Activated naive CD8-positive, alpha-beta T cell treated with anti-CD3 and anti-CD28 coated beads, Interleukin-2, amount 50 U/mL, for 24 hours (primary cell): ENCODE results near the gene LRRC28.

Source experiments
- ATAC-seq: fragments of 150-1000 bp; cut with Tn5 transposase; one replicate; pipeline ENCODE4 v1.10.0; 2021
- DNase-seq: peaks from one replicate; pipeline ENCODE4 v3.0.0; 2021
- H3K27ac Mint-ChIP-seq: one replicate; pipeline ENCODE4 v1.8.0; 2021; ENCODE audit warnings: mild to moderate bottlenecking, mixed read lengths
- H3K27me3 Mint-ChIP-seq: one replicate; pipeline ENCODE4 v1.8.0; 2021; ENCODE audit warnings: mixed read lengths
- H3K36me3 Mint-ChIP-seq: one replicate; pipeline ENCODE4 v1.8.0; 2021; ENCODE audit warnings: low read depth, mixed read lengths
- H3K4me1 Mint-ChIP-seq: one replicate; pipeline ENCODE4 v1.8.0; 2021; ENCODE audit warnings: mixed read lengths
- H3K4me3 Mint-ChIP-seq: one replicate; pipeline ENCODE4 v1.8.0; 2021; ENCODE audit warnings: mild to moderate bottlenecking, moderate library complexity, mixed read lengths
- H3K9me3 Mint-ChIP-seq: one replicate; pipeline ENCODE4 v1.8.0; 2021; ENCODE audit warnings: mixed read lengths

The LRRC28 gene

DNA sequence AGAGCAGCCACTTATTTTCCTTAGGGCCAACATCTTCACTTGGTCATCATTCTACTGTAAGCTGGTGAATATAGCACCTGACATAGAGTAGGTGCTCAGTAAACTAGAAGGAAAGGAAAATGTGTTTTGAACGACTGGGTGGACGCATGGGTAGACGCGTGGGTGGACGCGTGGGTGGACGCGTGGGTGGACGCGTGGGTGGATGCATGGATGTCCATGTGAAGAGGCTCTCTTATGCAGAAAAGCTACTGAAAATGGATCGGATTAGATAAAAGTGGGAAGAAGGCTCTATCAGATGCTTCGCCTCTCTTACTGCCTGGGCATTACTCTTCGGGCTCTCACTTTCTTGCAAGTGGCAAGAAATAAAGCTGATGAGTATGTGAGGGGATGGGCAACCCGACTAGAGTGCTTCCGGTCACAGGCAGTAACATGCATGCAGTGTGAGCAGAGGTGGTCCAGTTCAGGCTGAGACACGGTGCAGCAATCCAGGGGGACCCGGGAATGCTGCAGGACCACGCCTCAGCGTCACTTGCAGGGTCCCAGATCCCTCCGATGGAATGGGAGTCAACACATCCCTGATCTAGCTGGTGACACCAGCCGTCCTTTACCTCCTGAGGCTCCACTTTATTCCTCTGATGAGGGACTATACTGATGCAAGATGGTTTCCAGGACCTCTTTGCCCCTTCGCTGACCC, 176.5 kb downstream of the LRRC28 start:
- H3K4me3 Mint-ChIP-seq = no peak overlapping the region
- H3K9me3 Mint-ChIP-seq = no peaks in the 10 kb centered on the region
- no peak for DNase-seq
- H3K4me1 Mint-ChIP-seq = peaks cover 50% of the 10 kb centered on the region
- ATAC-seq = no peak
- H3K27ac Mint-ChIP-seq = no peak overlapping the region
- H3K27me3 Mint-ChIP-seq = no peaks in the 10 kb centered on the region
- H3K36me3 Mint-ChIP-seq = no peaks in the 10 kb centered on the region

GRCh38 chr15:99429681-99430081, 178.4 kb downstream of the LRRC28 start:
- Mint-ChIP-seq H3K36me3 (no peaks in the 10 kb centered on the region), H3K27me3 (no peaks in the 10 kb centered on the region), H3K4me3 (no peak overlapping the region), H3K9me3 (no peaks in the 10 kb centered on the region), H3K4me1 (peaks cover 51% of the 10 kb centered on the region), H3K27ac (no peak overlapping the region)
- ATAC-seq (no peak), DNase-seq (no peak)

DNA sequence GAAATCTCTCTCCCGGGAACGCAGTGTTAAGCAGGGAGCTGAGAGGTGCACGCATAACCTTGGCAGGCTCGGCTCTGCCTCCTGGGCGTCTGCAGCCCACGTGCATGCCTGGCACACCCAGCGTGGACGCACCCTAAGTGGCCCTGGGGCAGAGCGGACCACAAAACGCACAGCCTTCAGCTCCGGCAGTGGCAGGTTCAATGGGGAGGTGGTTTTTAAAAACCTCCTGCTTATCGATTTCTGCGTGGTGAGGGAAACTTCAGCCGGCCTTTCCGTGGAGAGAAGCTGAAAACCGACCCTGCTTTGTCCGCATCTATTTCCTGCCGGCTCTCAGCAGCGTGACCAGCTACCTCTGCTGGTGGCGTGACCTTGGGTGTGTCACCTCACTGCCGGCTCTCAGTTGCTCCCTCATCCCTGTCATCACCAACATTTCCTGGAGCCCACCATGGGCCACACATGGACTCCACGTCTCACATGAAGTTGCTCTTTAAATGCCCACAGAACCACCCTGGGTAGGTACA, 179.7 kb downstream of the LRRC28 start:
- no peak for ATAC-seq
- H3K27ac Mint-ChIP-seq = no peak overlapping the region
- H3K4me3 Mint-ChIP-seq = no peak overlapping the region
- peaks cover 50% of the 10 kb centered on the region for H3K4me1 Mint-ChIP-seq
- H3K27me3 Mint-ChIP-seq = no peaks in the 10 kb centered on the region
- no peak for DNase-seq
- no peaks in the 10 kb centered on the region for H3K36me3 Mint-ChIP-seq
- H3K9me3 Mint-ChIP-seq = no peaks in the 10 kb centered on the region

DNA sequence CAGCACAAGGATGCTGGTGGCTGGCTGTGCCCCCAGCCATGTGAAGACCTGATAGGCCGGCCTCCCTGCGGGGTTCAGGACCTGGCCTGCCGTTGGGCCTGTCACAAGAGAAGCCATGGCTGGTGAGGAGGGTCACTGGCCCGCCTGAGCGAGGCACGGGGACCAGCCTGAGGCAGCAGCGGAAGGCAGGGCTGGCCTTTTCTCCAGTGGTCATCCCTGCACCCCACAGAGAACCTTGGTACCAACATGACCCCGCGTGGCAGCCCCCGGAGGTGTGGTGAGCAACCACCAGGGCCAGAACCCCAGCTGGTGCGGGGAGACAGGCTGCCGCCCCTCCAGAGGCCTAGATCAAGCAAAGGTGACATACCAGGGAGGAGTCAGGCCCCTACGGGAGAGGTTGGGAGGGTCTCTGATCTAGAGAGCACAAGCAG, 180.4 kb downstream of the LRRC28 start:
- no peak for ATAC-seq
- H3K27me3 Mint-ChIP-seq = no peaks in the 10 kb centered on the region
- no peak overlapping the region for H3K27ac Mint-ChIP-seq
- no peaks in the 10 kb centered on the region for H3K36me3 Mint-ChIP-seq
- peaks cover 46% of the 10 kb centered on the region for H3K4me1 Mint-ChIP-seq
- no peak overlapping the region for H3K4me3 Mint-ChIP-seq
- no peak for DNase-seq
- no peaks in the 10 kb centered on the region for H3K9me3 Mint-ChIP-seq

DNA sequence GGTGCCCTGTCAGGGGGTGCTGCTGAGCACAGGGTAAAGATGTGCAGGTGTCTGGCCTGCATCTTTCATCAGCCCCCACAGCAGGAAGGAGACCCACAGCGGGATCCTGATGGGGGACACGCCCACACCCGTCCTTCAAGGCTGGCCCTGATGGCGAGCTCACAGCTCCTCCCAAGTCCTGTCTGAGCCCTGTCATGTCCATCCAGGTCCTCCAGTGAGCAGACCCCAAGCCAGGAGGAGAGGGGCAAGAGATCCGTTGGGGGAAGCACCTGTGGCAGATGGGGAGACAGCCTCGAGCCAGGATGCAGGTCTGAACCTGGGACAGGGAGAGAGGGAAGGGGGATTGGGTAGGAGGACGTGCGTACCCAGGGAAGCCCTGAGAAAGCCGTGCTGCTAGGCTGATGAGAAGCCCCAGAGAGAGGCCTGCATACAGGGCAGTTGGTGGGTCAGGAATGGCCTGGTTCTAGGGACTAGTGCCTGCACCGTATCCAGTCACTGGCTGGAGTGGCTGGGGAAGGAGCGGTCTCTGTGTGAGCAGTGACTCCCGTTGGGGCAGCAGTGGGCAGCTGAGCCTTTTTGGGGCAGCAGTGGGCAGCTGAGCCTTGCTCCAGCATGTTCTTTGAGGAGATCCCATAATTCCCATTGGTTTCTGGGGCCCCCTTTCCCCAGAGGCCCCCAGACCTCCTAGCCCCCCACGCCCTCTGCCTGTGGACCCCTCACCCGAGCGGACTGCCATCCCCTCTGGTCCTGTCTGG, 181.2 kb downstream of the LRRC28 start:
- Mint-ChIP-seq H3K9me3 (no peaks in the 10 kb centered on the region), H3K27me3 (no peaks in the 10 kb centered on the region), H3K4me3 (no peak overlapping the region), H3K36me3 (no peaks in the 10 kb centered on the region), H3K4me1 (peaks cover 50% of the 10 kb centered on the region), H3K27ac (peak overlapping the region; percentile 56)
- no peak for DNase-seq
- no peak for ATAC-seq

DNA sequence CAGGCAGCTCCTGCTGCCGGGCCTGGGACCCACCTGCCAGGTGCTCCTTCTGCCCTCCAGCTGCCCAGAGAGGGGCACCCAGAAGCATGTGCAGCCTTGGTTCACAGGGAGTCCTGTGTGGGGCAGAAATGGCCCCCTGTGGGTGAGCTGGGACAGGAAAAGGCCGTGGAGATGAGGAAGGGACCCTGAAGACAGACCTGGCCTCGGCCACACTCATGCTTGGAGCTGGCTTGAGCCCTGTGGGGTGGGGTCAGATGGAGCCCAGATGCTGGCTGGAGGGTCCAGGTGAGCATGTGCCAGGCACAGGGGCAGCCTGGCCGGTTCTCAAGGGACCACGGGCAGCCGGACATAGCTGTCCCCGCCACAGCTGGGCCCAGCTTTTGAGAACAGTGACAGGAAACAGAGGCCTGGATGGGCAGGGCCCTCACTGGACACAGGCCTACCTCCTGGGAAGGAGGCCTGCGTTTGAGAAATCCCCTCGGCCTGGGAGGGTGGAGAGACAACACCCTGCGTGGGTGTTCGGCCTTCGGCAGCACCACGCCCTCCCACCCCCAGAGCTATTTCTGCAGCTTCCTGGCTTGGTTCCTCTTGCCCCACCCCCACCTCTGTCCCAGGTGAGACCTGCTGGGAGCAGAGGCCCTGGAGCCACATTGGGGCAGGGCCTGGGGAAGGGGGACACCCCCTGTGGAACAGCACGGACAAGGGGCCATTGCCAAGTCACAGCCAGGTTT, 181.9 kb downstream of the LRRC28 start:
- no peak for DNase-seq
- no peak for ATAC-seq

GRCh38 chr15:99433757-99434450, 182.6 kb downstream of the LRRC28 start:
- Mint-ChIP-seq H3K4me3 (no peak overlapping the region), H3K27me3 (no peaks in the 10 kb centered on the region), H3K9me3 (no peaks in the 10 kb centered on the region), H3K4me1 (peaks cover 60% of the 10 kb centered on the region), H3K36me3 (no peaks in the 10 kb centered on the region), H3K27ac (peak overlapping the region; percentile 33)
- ATAC-seq = no peak
- peak; percentile 4 for DNase-seq

More for the DNA sequence above, 181.9 kb downstream of the LRRC28 start:
- H3K36me3 Mint-ChIP-seq = no peaks in the 10 kb centered on the region
- H3K4me1 Mint-ChIP-seq = peaks cover 54% of the 10 kb centered on the region
- no peak overlapping the region for H3K4me3 Mint-ChIP-seq
- no peaks in the 10 kb centered on the region for H3K27me3 Mint-ChIP-seq
- no peak overlapping the region for H3K27ac Mint-ChIP-seq
- H3K9me3 Mint-ChIP-seq = no peaks in the 10 kb centered on the region

- DNase-seq = no peak
- Mint-ChIP-seq H3K4me3 (no peak overlapping the region), H3K9me3 (no peaks in the 10 kb centered on the region), H3K27ac (peak overlapping the region; percentile 33), H3K4me1 (peaks cover 64% of the 10 kb centered on the region), H3K27me3 (no peaks in the 10 kb centered on the region), H3K36me3 (no peaks in the 10 kb centered on the region)
- ATAC-seq = no peak
Measured at GRCh38 chr15:99434506-99435112, 183.3 kb downstream of the LRRC28 start.

GRCh38 chr15:99435113-99435695, 183.9 kb downstream of the LRRC28 start:
- no peaks in the 10 kb centered on the region for H3K27me3 Mint-ChIP-seq
- ATAC-seq (no peak), DNase-seq (no peak)
- H3K4me1 Mint-ChIP-seq = peaks cover 66% of the 10 kb centered on the region
- no peaks in the 10 kb centered on the region for H3K9me3 Mint-ChIP-seq
- H3K36me3 Mint-ChIP-seq = no peaks in the 10 kb centered on the region
- H3K4me3 Mint-ChIP-seq = no peak overlapping the region
- H3K27ac Mint-ChIP-seq = no peak overlapping the region

DNA sequence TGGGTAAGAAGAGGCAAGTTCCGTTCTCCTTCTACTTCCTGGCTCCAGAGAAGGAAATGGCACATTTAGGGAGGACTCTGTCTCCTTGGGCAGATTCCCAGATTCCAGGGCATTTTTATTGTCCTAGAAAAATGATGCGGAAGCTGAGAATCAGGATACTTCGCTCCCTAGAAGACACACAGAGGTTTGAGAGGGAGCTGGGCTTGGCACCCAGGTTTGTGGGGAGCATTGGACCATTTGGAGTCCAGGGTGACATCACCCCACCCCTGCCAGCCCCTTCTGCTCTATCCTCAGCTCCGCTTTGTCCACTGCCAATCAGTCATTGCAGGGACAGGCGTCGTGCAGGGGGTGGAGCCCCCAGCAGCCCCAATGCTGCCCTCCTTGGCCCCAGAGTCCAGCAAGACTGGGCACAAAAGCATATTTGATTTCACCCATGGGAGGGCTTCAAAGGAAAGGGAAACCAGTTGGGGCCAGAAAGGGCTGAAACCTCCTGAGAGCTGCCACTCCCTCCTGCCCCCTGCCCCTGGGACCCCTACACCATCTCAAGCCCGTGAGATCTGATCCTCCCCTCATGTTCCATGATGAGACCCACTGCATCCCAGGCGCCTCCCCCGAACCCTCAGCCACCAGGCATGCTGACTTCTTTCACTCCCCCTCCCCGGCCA, 184.7 kb downstream of the LRRC28 start:
- H3K4me1 Mint-ChIP-seq = peaks cover 70% of the 10 kb centered on the region
- H3K27ac Mint-ChIP-seq = no peak overlapping the region
- no peaks in the 10 kb centered on the region for H3K27me3 Mint-ChIP-seq
- ATAC-seq (no peak), DNase-seq (no peak)
- no peak overlapping the region for H3K4me3 Mint-ChIP-seq
- no peaks in the 10 kb centered on the region for H3K36me3 Mint-ChIP-seq
- H3K9me3 Mint-ChIP-seq = no peaks in the 10 kb centered on the region

- no peaks in the 10 kb centered on the region for H3K36me3 Mint-ChIP-seq
- no peaks in the 10 kb centered on the region for H3K27me3 Mint-ChIP-seq
- no peaks in the 10 kb centered on the region for H3K9me3 Mint-ChIP-seq
- DNase-seq (no peak), ATAC-seq (no peak)
- peaks cover 73% of the 10 kb centered on the region for H3K4me1 Mint-ChIP-seq
- H3K27ac Mint-ChIP-seq = no peak overlapping the region
- H3K4me3 Mint-ChIP-seq = no peak overlapping the region
Measured at GRCh38 chr15:99436542-99437314, 185.4 kb downstream of the LRRC28 start.

DNA sequence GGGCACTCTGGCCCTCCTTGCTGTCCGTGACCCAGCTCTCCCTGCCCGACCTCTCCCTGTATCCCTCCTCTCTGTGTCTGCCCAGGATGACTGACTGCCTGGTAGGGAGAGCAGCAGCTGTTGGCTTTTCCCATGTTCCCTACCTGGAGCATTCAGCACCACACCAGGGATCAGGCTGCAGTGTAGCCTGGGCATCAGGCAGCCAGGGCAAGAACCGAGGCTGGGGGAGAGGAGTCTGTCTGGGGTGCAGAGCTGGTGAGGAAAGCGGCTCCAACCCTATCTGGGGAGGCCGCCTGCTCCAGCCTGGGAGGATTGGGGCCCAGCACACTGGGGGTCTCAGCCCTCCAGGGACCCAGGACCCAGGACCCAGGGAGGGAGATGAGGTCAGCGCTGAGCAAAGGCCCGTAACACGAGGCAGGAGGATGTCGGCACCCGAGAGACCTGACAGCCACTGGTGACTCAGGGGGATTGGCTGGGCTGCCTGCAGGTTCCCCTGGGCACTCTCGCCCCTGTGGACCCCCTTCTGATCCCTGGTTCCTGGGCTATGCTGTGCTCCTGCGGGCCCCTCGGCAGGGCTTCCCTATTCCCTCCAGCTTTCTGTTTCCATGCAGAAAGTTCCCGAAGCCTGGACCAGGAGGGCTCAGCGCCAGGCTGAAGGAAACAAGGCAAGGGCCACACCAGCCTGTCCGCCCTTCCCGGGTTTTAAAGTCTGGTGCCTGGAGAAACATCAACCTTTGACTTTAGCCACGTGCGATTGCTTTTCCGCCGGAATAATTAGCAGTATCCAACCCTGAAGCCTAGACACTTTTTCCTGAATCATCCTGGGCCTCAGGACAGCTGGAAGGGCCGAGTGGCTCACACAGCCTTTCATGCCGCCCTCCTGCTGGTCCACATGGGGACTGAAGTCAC, 186.3 kb downstream of the LRRC28 start:
- Mint-ChIP-seq H3K4me1 (peaks cover 75% of the 10 kb centered on the region), H3K27ac (no peak overlapping the region), H3K4me3 (no peak overlapping the region), H3K27me3 (no peaks in the 10 kb centered on the region), H3K36me3 (no peaks in the 10 kb centered on the region), H3K9me3 (no peaks in the 10 kb centered on the region)
- DNase-seq (no peak), ATAC-seq (no peak)
